Chondrocyte (in vitro differentiated cells): Measurements from ENCODE around the gene RTL1. TPM values are rescaled to one million over a fixed set of nuclear protein-coding genes. Genes with fewer than 3 reads are reported as not detected.

ENCODE experiments used
- DNase-seq: peaks from one replicate; pipeline ENCODE4 v3.0.0; 2021; ENCODE audit warnings: mixed read lengths, low spot score
- H3K27ac Mint-ChIP-seq: one replicate; pipeline ENCODE4 v1.8.0; 2021; ENCODE audit warnings: mild to moderate bottlenecking, moderate library complexity, mixed read lengths; ENCODE audit not compliant: unreplicated experiment
- H3K27me3 Mint-ChIP-seq: 2 replicates; pipeline ENCODE4 v1.8.0; 2021; ENCODE audit warnings: low read depth, mixed read lengths
- H3K36me3 Mint-ChIP-seq: 2 replicates; pipeline ENCODE4 v1.8.0; 2021; ENCODE audit warnings: low read depth, mixed read lengths
- H3K4me1 Mint-ChIP-seq: 2 replicates; pipeline ENCODE4 v1.8.0; 2021; ENCODE audit warnings: low read depth, mild to moderate bottlenecking, mixed read lengths
- H3K4me3 Mint-ChIP-seq: one replicate; pipeline ENCODE4 v1.8.0; 2021; ENCODE audit warnings: mild to moderate bottlenecking, moderate library complexity, mixed read lengths; ENCODE audit not compliant: unreplicated experiment
- H3K9me3 Mint-ChIP-seq: 2 replicates; pipeline ENCODE4 v1.8.0; 2021; ENCODE audit warnings: low read depth, mixed read lengths
- CTCF ChIP-seq: fragments of 200-600 bp; sonication (generic); IDR thresholded peaks from 2 replicates; pipeline ENCODE4 v1.5.0; 2021; ENCODE audit warnings: antibody characterized with exemption, mild to moderate bottlenecking, moderate library complexity
- total RNA-seq: library from RNA; stranded (reverse); gene quantifications from 3 replicates; pipeline ENCODE4 v1.2.1, GENCODE V29; 2021

RTL1 gene
- total RNA-seq, 1 donor from 2014 or later = 0.02 TPM

- H3K27me3 Mint-ChIP-seq = peaks cover 12% of the 10 kb centered on the region
- no peaks in the 10 kb centered on the region for H3K4me1 Mint-ChIP-seq
- H3K9me3 Mint-ChIP-seq = no peaks in the 10 kb centered on the region
- peak; percentile 35 for DNase-seq
- no peaks in the 10 kb centered on the region for H3K36me3 Mint-ChIP-seq
- no peak overlapping the region for H3K27ac Mint-ChIP-seq
- TF ChIP-seq CTCF = no peak
- no peak overlapping the region for H3K4me3 Mint-ChIP-seq
Measured at GRCh38 chr14:100893228-100893601, 10.3 kb downstream of the RTL1 start.

DNA sequence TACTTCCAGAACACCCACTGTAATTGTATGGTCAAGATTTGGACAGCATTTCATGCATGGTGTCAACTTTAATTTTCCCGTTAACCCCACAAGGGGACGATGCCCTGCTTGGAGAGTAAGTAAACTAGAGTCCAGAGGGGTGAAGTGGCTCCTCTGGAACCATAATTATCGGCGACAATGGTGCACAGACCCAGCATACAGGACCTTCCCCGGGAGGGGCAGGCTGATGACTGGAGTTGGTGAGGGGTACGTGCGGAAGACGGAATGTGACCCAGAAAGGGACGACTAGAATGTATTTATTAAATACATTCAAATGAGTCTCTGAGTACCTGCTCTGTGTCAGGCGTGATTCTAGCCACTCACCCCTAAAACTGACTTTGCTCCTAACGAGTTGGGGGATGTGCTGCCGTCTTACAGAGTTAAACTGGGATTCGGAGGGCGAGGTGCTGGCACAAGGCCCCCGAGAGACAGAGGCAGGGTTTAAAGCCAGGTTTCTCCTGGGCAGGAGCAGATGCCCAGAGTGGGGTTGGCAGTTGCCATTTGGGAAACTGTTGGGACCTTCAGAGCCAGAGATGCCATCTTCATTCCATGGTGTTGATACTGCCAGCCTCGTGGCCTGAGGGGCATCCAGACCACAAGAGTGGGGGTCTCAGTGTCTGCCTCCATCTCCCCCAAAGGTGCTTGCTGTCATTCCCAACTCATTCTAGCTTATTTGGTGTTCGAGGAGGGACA lies 10.9 kb downstream of the RTL1 start:
- no peak overlapping the region for H3K27ac Mint-ChIP-seq
- H3K4me3 Mint-ChIP-seq = no peak overlapping the region
- TF ChIP-seq CTCF = no peak

DNA sequence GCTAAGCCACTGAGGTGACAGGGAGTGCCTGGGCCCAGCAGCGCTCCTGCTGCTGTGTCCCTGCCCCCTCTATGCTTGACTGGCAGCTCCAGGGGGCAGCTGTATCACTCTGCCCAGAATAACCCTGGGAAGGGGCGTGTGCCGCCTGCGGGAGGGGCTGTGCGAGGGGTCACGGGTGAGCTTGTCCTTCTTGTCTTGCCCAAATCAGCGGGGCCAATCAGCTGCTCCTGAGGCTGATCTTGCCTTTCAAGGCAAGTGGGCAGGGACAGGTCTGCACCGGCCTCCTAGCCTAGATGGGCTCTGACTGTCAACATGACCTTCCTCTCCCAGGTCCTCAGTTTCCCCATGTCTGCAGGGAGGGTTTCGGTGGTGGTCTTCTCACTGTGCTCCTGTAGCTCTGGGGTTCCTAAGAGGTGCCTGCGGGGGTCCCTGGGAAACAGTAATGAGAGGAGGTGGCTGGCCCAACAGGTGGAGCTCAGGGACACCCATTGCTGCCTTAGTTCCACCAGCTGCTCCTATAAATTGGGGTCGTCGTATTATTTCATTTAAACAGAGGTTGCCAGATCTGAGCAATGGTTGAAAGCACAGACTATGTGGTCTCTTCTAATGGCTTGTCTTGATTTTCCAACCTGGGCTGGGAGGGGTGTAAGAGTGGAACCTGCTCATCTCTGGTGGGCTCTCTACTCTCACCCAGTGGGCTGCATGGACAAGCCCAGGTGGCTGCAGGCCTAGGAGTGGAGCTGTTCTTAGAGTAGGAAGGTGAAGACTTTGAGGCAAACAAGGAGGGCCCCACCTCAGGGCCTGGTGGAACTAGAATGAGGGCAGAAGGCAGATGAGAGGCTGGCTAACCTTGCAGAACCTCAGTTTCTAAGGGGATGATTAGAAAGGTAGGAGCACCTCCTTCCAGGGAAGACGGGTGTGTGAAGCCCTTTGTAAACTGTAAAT lies 11.7 kb downstream of the RTL1 start:
- H3K9me3 Mint-ChIP-seq = no peaks in the 10 kb centered on the region
- H3K27ac Mint-ChIP-seq = no peak overlapping the region
- TF ChIP-seq CTCF = no peak
- DNase-seq = peak; percentile 77
- peaks cover 11% of the 10 kb centered on the region for H3K4me1 Mint-ChIP-seq
- H3K27me3 Mint-ChIP-seq = peaks cover 7% of the 10 kb centered on the region
- no peaks in the 10 kb centered on the region for H3K36me3 Mint-ChIP-seq
- H3K4me3 Mint-ChIP-seq = no peak overlapping the region

More for the DNA sequence above, 10.9 kb downstream of the RTL1 start:
- H3K4me1 Mint-ChIP-seq = peaks cover 5% of the 10 kb centered on the region
- no peak for DNase-seq
- no peaks in the 10 kb centered on the region for H3K9me3 Mint-ChIP-seq
- peaks cover 12% of the 10 kb centered on the region for H3K27me3 Mint-ChIP-seq
- no peaks in the 10 kb centered on the region for H3K36me3 Mint-ChIP-seq

GRCh38 chr14:100891051-100891450 lies 12.5 kb downstream of the RTL1 start:
- H3K4me1 Mint-ChIP-seq = peaks cover 11% of the 10 kb centered on the region
- no peak overlapping the region for H3K27ac Mint-ChIP-seq
- no peaks in the 10 kb centered on the region for H3K36me3 Mint-ChIP-seq
- H3K9me3 Mint-ChIP-seq = no peaks in the 10 kb centered on the region
- no peak for TF ChIP-seq CTCF
- DNase-seq = peak; percentile 59
- no peak overlapping the region for H3K4me3 Mint-ChIP-seq
- H3K27me3 Mint-ChIP-seq = peaks cover 4% of the 10 kb centered on the region

GRCh38 chr14:100890061-100890850 lies 13.3 kb downstream of the RTL1 start:
- H3K4me1 Mint-ChIP-seq = peaks cover 11% of the 10 kb centered on the region
- H3K9me3 Mint-ChIP-seq = no peaks in the 10 kb centered on the region
- peak; percentile 67 for DNase-seq
- H3K36me3 Mint-ChIP-seq = no peaks in the 10 kb centered on the region
- peaks cover 8% of the 10 kb centered on the region for H3K27me3 Mint-ChIP-seq
- no peak for TF ChIP-seq CTCF
- H3K27ac Mint-ChIP-seq = no peak overlapping the region
- H3K4me3 Mint-ChIP-seq = no peak overlapping the region
